Breast epithelium (tissue), 4 donors: ENCODE results near the gene PI16. TPM values are rescaled to one million over a fixed set of nuclear protein-coding genes. Genes with fewer than 3 reads are reported as not detected.

ENCODE experiments used
- DNase-seq, 2 donors: peaks; one replicate each; pipeline ENCODE4 v3.0.0-alpha.2; 2019; ENCODE audit warnings: low spot score in 2 of 2
- H3K27ac ChIP-seq, 2 donors: fragments of 200-600 bp; sonication (generic) in 1 of 2; one replicate each; pipeline ENCODE4 v1.5.1; 2016 to 2019; ENCODE audit warnings: mild to moderate bottlenecking in 1 of 2
- H3K27me3 ChIP-seq, 2 donors: fragments of 200-600 bp; sonication (generic) in 1 of 2; one replicate each; pipeline versions ENCODE4 v1.5.1 to v1.6.0; 2017 to 2019; ENCODE audit warnings: control low read depth in 1 of 2, mild to moderate bottlenecking in 1 of 2
- H3K36me3 ChIP-seq: fragments of 200-600 bp; one replicate; pipeline ENCODE4 v1.5.1; 2019
- H3K4me1 ChIP-seq, 2 donors: fragments of 200-600 bp; sonication (generic); one replicate each; pipeline ENCODE4 v1.5.1; 2016 to 2019; ENCODE audit warnings: control low read depth in 1 of 2
- H3K4me3 ChIP-seq, 3 donors: fragments of 200-600 bp; sonication (generic); 1 replicate in 2 of 3; 2 replicates in 1 of 3; pipeline ENCODE4 v1.5.1; 2016 to 2019; ENCODE audit warnings: mild to moderate bottlenecking in 3 of 3, moderate library complexity in 2 of 3
- H3K9me3 ChIP-seq, 2 donors: fragments of 200-600 bp; sonication (generic) in 1 of 2; one replicate each; pipeline ENCODE4 v1.5.1; 2016 to 2019; ENCODE audit warnings: control low read depth in 1 of 2
- POLR2A ChIP-seq: fragments of 450-650 bp; IDR thresholded peaks from one replicate; pipeline ENCODE4 v1.6.1; 2016; ENCODE audit warnings: antibody characterized with exemption, mild to moderate bottlenecking, moderate library complexity
- POLR2AphosphoS5 ChIP-seq, 3 donors: sonication (generic); formaldehyde crosslinking; IDR thresholded peaks; one replicate each; pipeline ENCODE4 v1.6.1; 2017; ENCODE audit warnings: antibody characterized with exemption in 3 of 3
- intact Hi-C: fragments of 100-400 bp; cut with DNase I; formaldehyde crosslinking; loops from one replicate; pipeline ENCODE4 v1.15.1; 2023; ENCODE audit warnings: low total_unique reads
- total RNA-seq, 3 donors: library from RNA; depleted of rRNA; stranded (reverse); fragments of >200 nt; gene quantifications; one replicate each; pipeline ENCODE4 v1.1.0, GENCODE V29; 2016
- TF ChIP-seq, protein P1 (sequence below), 3 donors: fragments of 450-650 bp; IDR thresholded peaks; one replicate each; pipeline ENCODE4 v1.5.1; 2016 to 2017; ENCODE audit warnings: antibody characterized with exemption in 3 of 3, mild to moderate bottlenecking in 3 of 3, moderate library complexity in 3 of 3

The PI16 gene
- total RNA-seq, 3 donors from 2014 or later = 2.8 to 14.9 (median 5.2) TPM

DNA sequence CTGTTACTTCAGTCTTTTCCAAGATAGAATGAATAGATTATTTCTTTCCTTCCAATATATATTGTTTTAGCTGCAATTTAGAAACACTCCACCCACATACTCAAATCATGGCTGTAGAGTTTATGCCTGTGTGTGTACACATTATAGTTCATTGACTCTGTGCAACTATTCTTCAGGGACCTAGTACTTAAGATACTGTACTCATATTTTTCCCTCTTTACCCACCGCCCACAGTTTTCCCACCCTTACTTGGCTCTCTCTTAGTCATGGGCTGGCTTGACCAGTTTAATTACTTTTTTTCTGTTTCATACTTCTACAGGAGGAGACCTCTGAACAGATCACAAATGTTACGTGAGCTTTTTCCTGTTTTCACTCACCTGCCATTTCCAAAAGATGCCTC lies 38.4 kb upstream of the PI16 start:
- intact Hi-C loops = no loop called here
- Histone ChIP-seq H3K4me1 (peaks cover 3 to 6% of the 10 kb centered on the region in 2 donors), H3K4me3 (no peak overlapping the region), H3K27me3 (no peaks in the 10 kb centered on the region), H3K9me3 (no peaks in the 10 kb centered on the region), H3K36me3 (no peaks in the 10 kb centered on the region), H3K27ac (peak overlapping the region; percentile 82 to 86)
- TF ChIP-seq POLR2A = no peak
- TF ChIP-seq POLR2AphosphoS5 (IDR thresholded peaks at IDR 0.05) = no peak
- TF ChIP-seq, protein P1, sequence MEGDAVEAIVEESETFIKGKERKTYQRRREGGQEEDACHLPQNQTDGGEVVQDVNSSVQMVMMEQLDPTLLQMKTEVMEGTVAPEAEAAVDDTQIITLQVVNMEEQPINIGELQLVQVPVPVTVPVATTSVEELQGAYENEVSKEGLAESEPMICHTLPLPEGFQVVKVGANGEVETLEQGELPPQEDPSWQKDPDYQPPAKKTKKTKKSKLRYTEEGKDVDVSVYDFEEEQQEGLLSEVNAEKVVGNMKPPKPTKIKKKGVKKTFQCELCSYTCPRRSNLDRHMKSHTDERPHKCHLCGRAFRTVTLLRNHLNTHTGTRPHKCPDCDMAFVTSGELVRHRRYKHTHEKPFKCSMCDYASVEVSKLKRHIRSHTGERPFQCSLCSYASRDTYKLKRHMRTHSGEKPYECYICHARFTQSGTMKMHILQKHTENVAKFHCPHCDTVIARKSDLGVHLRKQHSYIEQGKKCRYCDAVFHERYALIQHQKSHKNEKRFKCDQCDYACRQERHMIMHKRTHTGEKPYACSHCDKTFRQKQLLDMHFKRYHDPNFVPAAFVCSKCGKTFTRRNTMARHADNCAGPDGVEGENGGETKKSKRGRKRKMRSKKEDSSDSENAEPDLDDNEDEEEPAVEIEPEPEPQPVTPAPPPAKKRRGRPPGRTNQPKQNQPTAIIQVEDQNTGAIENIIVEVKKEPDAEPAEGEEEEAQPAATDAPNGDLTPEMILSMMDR (IDR thresholded peaks at IDR 0.05) = no peak
- no peak for DNase-seq

DNA sequence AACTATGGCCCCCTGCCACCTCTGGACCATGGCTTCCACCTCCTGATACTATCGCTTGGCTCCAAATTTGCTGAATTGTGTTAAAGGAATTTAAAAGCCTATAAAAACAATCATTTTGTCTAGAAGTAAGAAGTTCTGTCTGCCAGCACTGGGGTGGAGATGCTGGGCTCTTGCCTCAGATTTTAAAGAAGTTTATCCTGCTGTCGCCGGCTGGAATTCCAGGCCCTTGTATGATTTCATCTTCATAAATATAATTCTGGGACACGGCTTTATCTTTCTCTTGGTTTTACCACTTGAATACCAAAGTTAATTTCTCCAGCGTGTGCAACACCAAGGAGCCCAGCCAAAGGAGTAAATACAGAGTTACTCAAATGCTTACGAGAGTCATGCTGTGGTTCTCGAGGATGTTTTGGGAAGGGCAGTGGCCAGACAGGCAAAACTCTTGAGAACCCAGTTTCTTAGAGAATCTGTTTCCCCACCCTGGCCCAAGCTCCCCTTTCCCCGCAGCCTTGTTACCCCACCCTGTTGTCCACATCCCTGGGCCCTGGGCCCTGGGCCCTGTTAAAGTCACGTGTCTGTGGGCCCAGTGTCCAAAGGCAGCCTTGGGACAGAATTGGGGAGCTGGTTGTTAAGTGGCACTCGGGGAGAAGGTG lies 36.9 kb upstream of the PI16 start:
- DNase-seq = no peak
- no peaks in the 10 kb centered on the region for H3K36me3 ChIP-seq
- no peaks in the 10 kb centered on the region for H3K9me3 ChIP-seq
- H3K27ac ChIP-seq = peak overlapping the region; percentile 86 to 92
- intact Hi-C loops = no loop called here
- H3K27me3 ChIP-seq = no peaks in the 10 kb centered on the region
- H3K4me3 ChIP-seq = no peak overlapping the region
- peak in 1 of 3 donors; percentile 59 for TF ChIP-seq POLR2AphosphoS5 (IDR thresholded peaks at IDR 0.05)
- TF ChIP-seq, protein P1 (IDR thresholded peaks at IDR 0.05) = no peak
- peaks cover 0 to 6% of the 10 kb centered on the region in 2 donors for H3K4me1 ChIP-seq

DNA sequence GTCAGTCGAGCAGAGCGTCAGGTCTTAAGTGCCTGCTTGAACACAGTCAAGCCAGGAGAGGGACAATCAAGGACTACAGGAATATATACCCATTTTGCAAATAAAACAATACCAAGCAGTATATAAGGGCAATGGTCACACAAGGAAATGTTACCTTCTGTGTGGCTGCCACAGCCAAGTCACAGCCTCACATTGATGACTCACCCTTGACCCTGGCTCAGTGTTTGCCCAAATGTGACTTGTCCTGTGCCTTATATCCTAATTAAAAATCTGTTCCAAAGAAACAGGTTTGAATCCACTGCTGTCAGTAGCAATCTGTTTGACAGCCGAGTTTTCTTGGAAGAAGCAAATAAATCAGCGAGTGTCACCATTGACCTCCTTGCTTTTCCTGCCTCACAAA lies 34.5 kb upstream of the PI16 start:
- TF ChIP-seq POLR2AphosphoS5 (IDR thresholded peaks at IDR 0.05) = no peak
- TF ChIP-seq, protein P1 (IDR thresholded peaks at IDR 0.05) = no peak
- TF ChIP-seq POLR2A = no peak
- H3K27me3 ChIP-seq = no peaks in the 10 kb centered on the region
- H3K4me3 ChIP-seq = no peak overlapping the region
- H3K9me3 ChIP-seq = no peaks in the 10 kb centered on the region
- no peaks in the 10 kb centered on the region for H3K36me3 ChIP-seq
- peak overlapping the region; percentile 40 to 73 for H3K27ac ChIP-seq
- no peak for DNase-seq
- H3K4me1 ChIP-seq = no peaks in the 10 kb centered on the region
- intact Hi-C loops = no loop called here

DNA sequence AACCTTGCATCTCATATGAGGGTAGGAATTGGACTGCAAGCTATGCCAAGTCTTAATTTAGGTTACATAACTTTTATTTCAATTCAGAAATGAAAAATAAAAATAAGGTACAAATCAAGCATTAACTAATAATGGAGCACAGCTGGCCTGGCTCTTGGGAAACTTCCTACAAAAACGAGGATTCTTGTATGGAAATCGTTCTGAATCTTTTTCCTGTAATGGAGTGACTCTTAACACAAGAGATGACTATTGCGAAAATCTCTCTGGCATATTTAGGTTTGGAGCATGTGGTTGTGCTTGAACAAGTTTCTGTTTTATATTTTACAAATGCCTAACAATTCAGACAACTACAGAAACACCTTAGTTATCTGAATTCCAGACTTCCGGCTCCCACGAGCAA lies 34.0 kb upstream of the PI16 start:
- no peak for DNase-seq
- no peaks in the 10 kb centered on the region for H3K36me3 ChIP-seq
- no peaks in the 10 kb centered on the region for H3K4me1 ChIP-seq
- H3K9me3 ChIP-seq = no peaks in the 10 kb centered on the region
- no peaks in the 10 kb centered on the region for H3K27me3 ChIP-seq
- H3K27ac ChIP-seq = peak overlapping the region; percentile 56 to 73
- intact Hi-C loops = no loop called here
- TF ChIP-seq POLR2AphosphoS5 (IDR thresholded peaks at IDR 0.05) = no peak
- TF ChIP-seq, protein P1 (IDR thresholded peaks at IDR 0.05) = no peak
- no peak for TF ChIP-seq POLR2A
- no peak overlapping the region for H3K4me3 ChIP-seq

DNA sequence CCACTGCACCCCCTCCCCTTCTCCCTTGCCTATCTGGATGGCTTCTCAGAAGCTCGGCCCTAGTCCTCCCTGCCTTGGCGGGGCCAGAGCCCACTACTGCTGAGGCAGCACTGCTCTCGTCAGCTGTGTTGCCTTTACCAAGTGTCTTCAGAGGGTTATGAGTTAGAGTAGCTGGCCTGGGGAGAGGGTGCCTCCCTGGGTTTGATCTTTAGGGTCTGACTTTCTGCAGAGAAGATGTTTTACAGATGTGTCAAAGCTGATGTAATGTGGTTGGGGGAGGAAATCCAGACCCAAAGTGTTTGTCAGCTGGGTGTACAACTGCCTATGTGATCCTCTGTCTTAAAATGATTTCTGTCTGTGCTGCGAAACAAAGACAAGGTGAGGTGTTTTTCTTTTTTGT lies 30.4 kb upstream of the PI16 start:
- Histone ChIP-seq H3K27ac (peak overlapping the region in 1 of 2 donors; percentile 46), H3K27me3 (no peaks in the 10 kb centered on the region), H3K4me1 (no peaks in the 10 kb centered on the region), H3K9me3 (no peaks in the 10 kb centered on the region), H3K36me3 (no peaks in the 10 kb centered on the region), H3K4me3 (no peak overlapping the region)
- no peak for DNase-seq
- TF ChIP-seq POLR2AphosphoS5 (IDR thresholded peaks at IDR 0.05) (no peak), POLR2A (no peak)
- TF ChIP-seq, protein P1 (IDR thresholded peaks at IDR 0.05) = no peak
- intact Hi-C loops = no loop called here
